PFSK-1 (cell line): ENCODE results near the gene CFAP298.
A peak's percentile ranks its signal among the peaks of the same experiment; 100 is the strongest.

ENCODE experiments used
- FOXP2 ChIP-seq: optimal IDR thresholded peaks from 2 replicates; pipeline ENCODE3; 2011; ENCODE audit warnings: borderline replicate concordance, control low read depth, inconsistent platforms; ENCODE audit not compliant: insufficient read depth; ENCODE audit errors: extremely low read length, extremely low read depth
- POLR2AphosphoS5 ChIP-seq: IDR thresholded peaks from 2 replicates; pipeline ENCODE4 v1.6.1; 2012; ENCODE audit warnings: low read depth, mild to moderate bottlenecking, control low read depth, low read length, moderate library complexity
- REST ChIP-seq, 2 experiments: IDR thresholded peaks; 2 replicates each; pipeline versions ENCODE4 v1.6.1 to v1.8.0; 2011 to 2012; ENCODE audit warnings: low read depth in 2 of 2, low read length in 2 of 2, control low read depth in 1 of 2, inconsistent platforms in 1 of 2, mild to moderate bottlenecking in 1 of 2, moderate library complexity in 1 of 2; ENCODE audit not compliant: insufficient read depth in 1 of 2
- SIN3A ChIP-seq: IDR thresholded peaks from 2 replicates; pipeline ENCODE4 v1.6.1; 2012; ENCODE audit warnings: mild to moderate bottlenecking, low read length, moderate library complexity, borderline replicate concordance; ENCODE audit not compliant: insufficient read depth
- TAF1 ChIP-seq: IDR thresholded peaks from 2 replicates; pipeline ENCODE4 v1.6.1; 2012; ENCODE audit warnings: low read length, control low read depth, borderline replicate concordance; ENCODE audit not compliant: insufficient read depth

Gene CFAP298

GRCh38 chr21:32602099-32602498 lies 10.1 kb downstream of the CFAP298 start:
- TF ChIP-seq REST (IDR thresholded peaks at IDR 0.05; ENCODE audit: insufficient read depth in 1 of 2, low read depth in 2 of 2, low read length in 2 of 2): no peak
- no peak for TF ChIP-seq POLR2AphosphoS5
- no peak for TF ChIP-seq TAF1
- no peak for TF ChIP-seq SIN3A
- no peak for TF ChIP-seq FOXP2

DNA sequence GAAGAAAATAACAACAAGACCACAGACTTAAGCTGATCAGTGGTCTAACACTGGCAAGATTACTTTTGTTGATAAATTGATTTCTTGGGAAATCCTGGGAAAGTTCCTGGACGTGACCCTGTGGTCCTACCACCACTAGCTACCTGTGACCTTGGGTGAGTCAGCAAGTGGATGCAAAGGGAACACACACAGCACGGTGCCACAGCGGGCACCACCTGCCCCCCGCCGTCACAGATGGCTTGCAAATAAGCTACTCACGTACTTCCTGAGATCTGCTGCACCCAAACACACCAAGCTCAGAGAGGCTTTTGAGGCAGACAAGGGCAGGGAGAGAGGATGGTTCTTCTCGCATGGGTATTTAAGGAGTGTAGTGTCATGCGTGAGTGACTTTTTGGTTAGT lies 12.7 kb downstream of the CFAP298 start:
- TF ChIP-seq FOXP2 (no peak), REST (IDR thresholded peaks at IDR 0.05; ENCODE audit: insufficient read depth in 1 of 2, low read depth in 2 of 2, low read length in 2 of 2) (no peak), POLR2AphosphoS5 (no peak), SIN3A (no peak), TAF1 (no peak)

- no peak for TF ChIP-seq FOXP2
- no peak for TF ChIP-seq TAF1
- no peak for TF ChIP-seq REST (IDR thresholded peaks at IDR 0.05; ENCODE audit: insufficient read depth in 1 of 2, low read depth in 2 of 2, low read length in 2 of 2)
- TF ChIP-seq POLR2AphosphoS5: no peak
- no peak for TF ChIP-seq SIN3A
Measured at GRCh38 chr21:32599091-32599490, 13.1 kb downstream of the CFAP298 start.

DNA sequence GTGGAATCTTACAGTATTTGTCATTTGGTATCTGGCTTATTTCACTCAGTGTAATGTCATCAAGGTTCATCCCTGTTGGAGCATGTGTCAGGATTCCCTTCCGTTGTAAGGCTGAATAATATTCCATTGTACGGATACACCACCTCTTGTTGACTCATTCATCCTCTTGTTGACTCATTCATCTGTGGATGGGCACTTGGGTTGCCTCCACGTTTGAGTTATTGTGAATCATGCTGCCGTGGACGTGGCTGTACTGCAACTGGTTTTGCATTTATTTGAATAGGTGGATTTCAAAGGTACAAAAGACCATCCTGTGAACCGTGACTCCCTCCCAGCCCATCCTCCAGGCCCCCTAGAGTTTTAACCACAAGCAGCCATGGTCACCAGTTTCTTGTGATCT lies 15.0 kb downstream of the CFAP298 start:
- TF ChIP-seq TAF1 (no peak), POLR2AphosphoS5 (no peak), FOXP2 (peak; percentile 65)

- no peak for TF ChIP-seq SIN3A
- TF ChIP-seq REST (IDR thresholded peaks at IDR 0.05; ENCODE audit: insufficient read depth in 1 of 2, low read depth in 2 of 2, low read length in 2 of 2): no peak
- no peak for TF ChIP-seq TAF1
- TF ChIP-seq FOXP2: no peak
- TF ChIP-seq POLR2AphosphoS5: no peak
Measured at GRCh38 chr21:32595431-32595830, 16.7 kb downstream of the CFAP298 start.

DNA sequence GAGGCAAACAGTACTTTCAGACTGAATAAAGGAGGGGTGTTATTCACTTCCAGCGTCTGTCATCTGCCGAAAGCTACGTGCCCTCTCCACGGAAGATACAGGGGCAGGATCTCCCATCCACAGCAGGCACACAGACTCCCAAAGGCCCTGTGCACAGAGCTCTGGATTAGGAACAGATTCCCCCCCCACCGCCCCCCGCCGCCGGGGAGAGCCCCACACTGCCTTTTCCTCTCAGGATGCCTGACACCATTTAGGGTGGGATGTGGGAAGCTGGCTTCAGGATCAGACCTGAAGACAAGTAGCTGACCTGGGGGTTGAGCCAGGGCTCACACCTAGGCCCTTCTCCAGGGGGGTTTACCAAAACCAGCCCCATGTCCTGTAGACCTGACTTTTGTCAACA lies 18.5 kb downstream of the CFAP298 start:
- no peak for TF ChIP-seq TAF1
- TF ChIP-seq POLR2AphosphoS5: no peak
- no peak for TF ChIP-seq SIN3A
- no peak for TF ChIP-seq REST (IDR thresholded peaks at IDR 0.05; ENCODE audit: insufficient read depth in 1 of 2, low read depth in 2 of 2, low read length in 2 of 2)
- TF ChIP-seq FOXP2: no peak
